Measurements from ENCODE around the gene SEC14L1. TPM values are rescaled to one million over a fixed set of nuclear protein-coding genes. Genes with fewer than 3 reads are reported as not detected.

The SEC14L1 gene
- total RNA-seq, 1 donor from 2014 or later = 40.5 TPM

GRCh38 chr17:77245162-77245926, 104.6 kb downstream of the SEC14L1 start:
- Histone ChIP-seq H3K27me3 (no peaks in the 10 kb centered on the region), H3K36me3 (no peaks in the 10 kb centered on the region), H3K9me3 (no peaks in the 10 kb centered on the region), H3K4me1 (peaks cover 12% of the 10 kb centered on the region), H3K27ac (no peak overlapping the region), H3K4me3 (no peak overlapping the region)
- TF ChIP-seq POLR2AphosphoS5 (IDR thresholded peaks at IDR 0.05; ENCODE audit: insufficient read depth in 1 of 2, low read depth in 1 of 2) = no peak
- TF ChIP-seq POLR2A (IDR thresholded peaks at IDR 0.05) = no peak
- TF ChIP-seq CTCF (IDR thresholded peaks at IDR 0.05) = no peak
- intact Hi-C loops (cut with DNase I) = no loop called here
- DNase-seq (ENCODE audit: extremely low spot score in 2 of 2) = no peak

- intact Hi-C loops (cut with DNase I) = loop anchor here (2.0 kb wide), 1 partner anchor 160 kb away; no protein-coding TSS in a partner anchor
- no peak for TF ChIP-seq CTCF (IDR thresholded peaks at IDR 0.05)
- no peak for TF ChIP-seq POLR2AphosphoS5 (IDR thresholded peaks at IDR 0.05; ENCODE audit: insufficient read depth in 1 of 2, low read depth in 1 of 2)
- no peak for TF ChIP-seq POLR2A (IDR thresholded peaks at IDR 0.05)
- Histone ChIP-seq H3K4me3 (peak overlapping the region; percentile 52 to 55), H3K27me3 (no peaks in the 10 kb centered on the region), H3K9me3 (no peaks in the 10 kb centered on the region), H3K4me1 (peaks cover 12% of the 10 kb centered on the region), H3K27ac (peak overlapping the region; percentile 54), H3K36me3 (no peaks in the 10 kb centered on the region)
- no peak for DNase-seq (ENCODE audit: extremely low spot score in 2 of 2)
Observed at GRCh38 chr17:77246110-77247047, 105.6 kb downstream of the SEC14L1 start.

DNA sequence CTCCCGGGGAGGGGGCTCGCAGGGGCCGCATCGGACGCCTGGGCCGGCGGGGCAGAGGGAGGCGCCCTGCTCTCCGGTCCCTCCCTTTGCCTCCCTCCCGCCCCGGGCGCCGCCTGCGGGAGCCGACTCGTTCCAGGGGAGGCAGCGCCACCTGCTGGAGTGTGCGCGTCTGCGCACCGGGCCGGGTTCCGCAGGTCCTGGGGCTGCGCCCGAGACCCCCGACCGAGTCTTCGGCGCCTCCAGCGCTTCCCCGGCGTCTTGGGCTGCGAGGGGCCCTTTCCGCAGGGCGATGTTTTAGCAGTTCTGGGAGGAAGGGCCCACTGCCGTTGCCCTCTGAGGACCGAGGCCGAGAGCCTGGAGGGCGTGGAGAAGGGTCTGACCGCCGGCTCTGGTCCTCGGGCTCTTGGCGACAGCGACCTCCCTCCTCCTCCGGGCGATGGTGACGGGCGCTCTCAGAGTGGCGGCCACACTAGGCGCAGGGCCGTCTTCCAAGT, 106.3 kb downstream of the SEC14L1 start:
- Histone ChIP-seq H3K9me3 (no peaks in the 10 kb centered on the region), H3K4me1 (peaks cover 12% of the 10 kb centered on the region), H3K27me3 (no peaks in the 10 kb centered on the region), H3K36me3 (no peaks in the 10 kb centered on the region), H3K4me3 (peak overlapping the region; percentile 52 to 55), H3K27ac (peak overlapping the region; percentile 54)
- DNase-seq (ENCODE audit: extremely low spot score in 2 of 2) = no peak
- intact Hi-C loops (cut with DNase I) = loop anchor here (2.0 kb wide), 1 partner anchor 160 kb away; no protein-coding TSS in a partner anchor
- TF ChIP-seq POLR2A (IDR thresholded peaks at IDR 0.05) (no peak), CTCF (IDR thresholded peaks at IDR 0.05) (peak; percentile 98 to 99 (median 99)), POLR2AphosphoS5 (IDR thresholded peaks at IDR 0.05; ENCODE audit: insufficient read depth in 1 of 2, low read depth in 1 of 2) (peak in 1 of 2 donors; percentile 55)

- Histone ChIP-seq H3K36me3 (no peaks in the 10 kb centered on the region), H3K9me3 (no peaks in the 10 kb centered on the region), H3K4me3 (peak overlapping the region; percentile 52 to 55), H3K27me3 (no peaks in the 10 kb centered on the region), H3K27ac (no peak overlapping the region), H3K4me1 (peaks cover 12% of the 10 kb centered on the region)
- TF ChIP-seq CTCF (IDR thresholded peaks at IDR 0.05) (no peak), POLR2AphosphoS5 (IDR thresholded peaks at IDR 0.05; ENCODE audit: insufficient read depth in 1 of 2, low read depth in 1 of 2) (no peak), POLR2A (IDR thresholded peaks at IDR 0.05) (no peak)
- DNase-seq (ENCODE audit: extremely low spot score in 2 of 2) = no peak
- intact Hi-C loops (cut with DNase I) = loop anchor here (2.0 kb wide), 1 partner anchor 161 kb away; no protein-coding TSS in a partner anchor
Observed at GRCh38 chr17:77247609-77248008, 106.8 kb downstream of the SEC14L1 start.
